GM12872 (cell line): ENCODE measurements around the gene CSNK1E.

ENCODE experiments used
- TF ChIP-seq, protein P1 (sequence below): IDR thresholded peaks from 3 replicates; pipeline ENCODE4 v1.5.1; 2011; ENCODE audit warnings: low read depth, mild to moderate bottlenecking, low read length, moderate library complexity; ENCODE audit not compliant: insufficient read depth

Gene CSNK1E

DNA sequence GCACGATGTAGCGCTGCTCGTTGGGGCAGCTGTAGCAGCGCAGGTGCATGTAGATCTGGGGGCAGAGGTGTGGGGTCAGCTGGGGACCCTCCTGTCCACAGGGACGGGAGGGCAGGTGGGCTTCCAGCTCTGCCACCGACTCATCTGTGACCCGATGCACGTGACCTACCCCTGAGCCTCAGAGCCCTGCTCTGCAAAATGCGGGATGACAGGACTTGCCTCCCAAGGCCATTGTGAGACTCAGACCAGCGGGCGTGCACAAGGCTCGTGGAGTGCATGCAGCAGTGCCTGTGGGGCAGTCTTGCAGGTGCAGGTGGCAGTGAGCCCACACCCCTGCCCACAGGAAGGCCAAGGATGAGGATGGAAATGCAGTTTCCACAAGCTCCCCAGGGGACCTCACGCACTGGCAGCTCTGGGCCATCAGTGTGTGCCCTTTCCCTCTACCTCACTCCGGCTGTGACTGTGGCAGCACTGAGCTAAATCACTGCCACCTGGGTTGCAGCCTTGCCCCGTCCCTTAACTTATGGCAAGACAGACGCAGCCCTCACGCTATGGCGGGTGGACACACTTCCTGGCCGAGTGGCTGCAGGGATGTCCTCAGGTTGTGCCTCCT lies 71.1 kb downstream of the CSNK1E start:
- TF ChIP-seq, protein P1, sequence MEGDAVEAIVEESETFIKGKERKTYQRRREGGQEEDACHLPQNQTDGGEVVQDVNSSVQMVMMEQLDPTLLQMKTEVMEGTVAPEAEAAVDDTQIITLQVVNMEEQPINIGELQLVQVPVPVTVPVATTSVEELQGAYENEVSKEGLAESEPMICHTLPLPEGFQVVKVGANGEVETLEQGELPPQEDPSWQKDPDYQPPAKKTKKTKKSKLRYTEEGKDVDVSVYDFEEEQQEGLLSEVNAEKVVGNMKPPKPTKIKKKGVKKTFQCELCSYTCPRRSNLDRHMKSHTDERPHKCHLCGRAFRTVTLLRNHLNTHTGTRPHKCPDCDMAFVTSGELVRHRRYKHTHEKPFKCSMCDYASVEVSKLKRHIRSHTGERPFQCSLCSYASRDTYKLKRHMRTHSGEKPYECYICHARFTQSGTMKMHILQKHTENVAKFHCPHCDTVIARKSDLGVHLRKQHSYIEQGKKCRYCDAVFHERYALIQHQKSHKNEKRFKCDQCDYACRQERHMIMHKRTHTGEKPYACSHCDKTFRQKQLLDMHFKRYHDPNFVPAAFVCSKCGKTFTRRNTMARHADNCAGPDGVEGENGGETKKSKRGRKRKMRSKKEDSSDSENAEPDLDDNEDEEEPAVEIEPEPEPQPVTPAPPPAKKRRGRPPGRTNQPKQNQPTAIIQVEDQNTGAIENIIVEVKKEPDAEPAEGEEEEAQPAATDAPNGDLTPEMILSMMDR: no peak

DNA sequence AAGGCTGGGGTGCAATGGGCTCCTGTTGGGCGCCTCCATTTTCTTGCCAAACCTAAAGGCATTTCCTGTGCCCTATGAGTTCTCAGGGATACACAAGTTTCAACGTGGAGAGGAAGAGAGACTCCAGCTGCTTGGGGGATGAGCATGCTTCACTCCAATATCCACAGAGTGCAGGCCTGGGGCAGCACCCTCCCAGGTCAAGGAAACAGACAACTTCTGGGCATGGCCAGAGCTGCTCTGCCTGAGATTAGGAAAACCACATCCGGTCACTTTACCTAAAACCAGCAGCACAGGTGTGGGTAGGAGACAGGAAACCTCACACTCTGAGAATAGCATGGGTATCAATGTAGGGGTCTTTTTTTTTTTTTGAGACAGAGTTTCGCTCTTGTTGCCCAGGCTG lies 73.1 kb downstream of the CSNK1E start:
- TF ChIP-seq, protein P1: no peak

DNA sequence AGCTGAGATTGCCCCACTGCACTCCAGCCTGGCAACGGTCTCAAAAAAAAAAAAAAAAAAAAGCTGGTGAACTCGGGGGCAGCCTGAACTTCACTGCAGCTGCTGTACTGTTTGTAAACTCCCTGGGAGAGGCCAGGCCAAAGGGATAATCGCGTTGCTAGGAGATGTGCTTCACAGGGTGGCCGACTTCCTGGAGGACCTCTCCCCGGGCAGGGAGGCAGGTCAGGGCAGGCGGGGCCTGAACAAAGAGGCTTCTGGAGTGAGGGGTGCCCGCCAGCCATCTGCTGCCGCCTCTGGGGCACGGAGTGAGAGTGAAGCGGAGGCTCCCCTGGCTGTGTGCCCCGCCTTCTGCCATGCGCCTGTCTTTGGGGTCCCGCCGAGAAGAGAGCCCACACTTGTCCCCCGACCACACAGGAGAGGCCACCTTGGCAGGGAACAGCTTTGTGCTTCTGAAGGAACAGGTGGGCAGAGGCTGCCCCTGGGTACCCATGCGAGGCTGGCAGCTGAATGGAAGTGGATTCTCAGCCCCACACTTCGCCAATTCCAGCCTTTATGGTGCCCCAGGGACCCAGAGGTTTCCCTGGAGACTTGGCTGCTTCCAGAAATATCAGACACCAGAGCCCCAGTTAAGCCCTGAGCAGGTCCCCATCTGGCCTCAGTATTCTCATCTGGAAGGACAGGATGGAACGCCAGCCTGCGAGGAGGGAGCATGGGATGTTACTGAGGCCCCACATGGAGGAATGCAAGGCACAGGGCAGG lies 74.0 kb downstream of the CSNK1E start:
- TF ChIP-seq, protein P1: no peak

- TF ChIP-seq, protein P1: no peak
These were observed 76.4 kb downstream of the CSNK1E start for GRCh38 chr22:38240734-38241252.
